HepG2 (cell line): ENCODE data around the gene AGO4. TPM values are rescaled to one million over a fixed set of nuclear protein-coding genes. Genes with fewer than 3 reads are reported as not detected.

Experiments
- ATAC-seq: fragments of 200-7000 bp; cut with Tn5 transposase; 3 replicates; pipeline ENCODE4 v1.9.1; 2020; ENCODE audit warnings: mild to moderate bottlenecking, moderate library complexity
- BruUV-seq: library from RNA; stranded (reverse); fragments of 400-500 nt; replicated peaks from 2 replicates; lab custom pipeline; 2021; lab: Mats Ljungman, UMichigan
- CTCF ChIA-PET: fragments of 300-600 bp; formaldehyde crosslinking; extraction: SDS; loops from one replicate; lab custom pipeline; 2021; ENCODE audit warnings: low total read pairs, inconsistent platforms, low intra/inter-chr PET ratio; lab: Yijun Ruan, JAX
- POLR2A ChIA-PET: fragments of 350-600 bp; sonication (Branson Sonifier 250); formaldehyde crosslinking; loops from one replicate; lab custom pipeline; 2020; ENCODE audit warnings: antibody characterized with exemption, inconsistent platforms; lab: Yijun Ruan, JAX
- DNase-seq: peaks from one replicate; pipeline ENCODE4 v3.0.0-alpha.2; 2015; ENCODE audit warnings: low spot score
- FAIRE-seq: peaks from 3 replicates; lab custom pipeline; 2011; peaks lifted over from hg19 to GRCh38; lab: Jason Lieb, UNC
- H2AFZ ChIP-seq: one replicate; pipeline ENCODE4 v1.6.1; 2011; ENCODE audit warnings: low read length, inconsistent platforms
- H3K27ac ChIP-seq: fragments of 300-600 bp; 3 replicates; pipeline ENCODE4 v1.8.0; 2011; ENCODE audit warnings: mixed run types, mild to moderate bottlenecking, mixed read lengths, low read length, inconsistent platforms; ENCODE audit not compliant: insufficient read depth; ENCODE audit errors: extremely low read length
- H3K27me3 ChIP-seq, 2 experiments: fragments of 200-600 bp in 1 of 2; 2 replicates in 1 of 2; 3 replicates in 1 of 2; pipeline versions ENCODE4 v1.6.0 to v1.8.0; 2011; ENCODE audit warnings: low read length in 2 of 2, mild to moderate bottlenecking in 2 of 2, moderate library complexity in 2 of 2, inconsistent platforms in 1 of 2; ENCODE audit not compliant: insufficient read depth in 2 of 2, control insufficient read depth in 1 of 2
- H3K36me3 ChIP-seq, 2 experiments: fragments of 200-600 bp in 1 of 2; replicated peaks in 1 of 2; 2 replicates in 1 of 2; 3 replicates in 1 of 2; pipeline versions ENCODE4 v1.5.1 to v1.8.0; 2011; ENCODE audit warnings: low read length in 2 of 2, inconsistent platforms in 1 of 2; ENCODE audit not compliant: insufficient read depth in 2 of 2, control insufficient read depth in 1 of 2
- H3K4me1 ChIP-seq: 2 replicates; pipeline ENCODE4 v1.5.1; 2012; ENCODE audit warnings: low read length, inconsistent platforms; ENCODE audit not compliant: insufficient read depth
- H3K4me2 ChIP-seq: 2 replicates; pipeline ENCODE4 v1.6.0; 2011; ENCODE audit warnings: low read depth, low read length, inconsistent platforms
- H3K4me3 ChIP-seq, 3 experiments: fragments of 200-600 bp in 1 of 3; sonication (generic), shearing (Covaris generic) in 1 of 3; replicated peaks in 1 of 3; 2 replicates each; pipeline ENCODE4 v1.5.1; 2011 to 2016; ENCODE audit warnings: low read length in 3 of 3, inconsistent platforms in 2 of 3, low read depth in 2 of 3, mild to moderate bottlenecking in 2 of 3, control low read depth in 1 of 3, mixed read lengths in 1 of 3; ENCODE audit not compliant: insufficient read depth in 1 of 3
- H3K79me2 ChIP-seq: one replicate; pipeline ENCODE4 v1.6.1; 2011; ENCODE audit warnings: low read length, inconsistent platforms; ENCODE audit not compliant: insufficient read depth
- H3K9ac ChIP-seq: 2 replicates; pipeline ENCODE4 v1.6.0; 2011; ENCODE audit warnings: mild to moderate bottlenecking, low read depth, low read length, inconsistent platforms; ENCODE audit not compliant: insufficient read depth
- H3K9me3 ChIP-seq: 2 replicates; pipeline ENCODE4 v1.5.1; 2012; ENCODE audit warnings: mild to moderate bottlenecking, low read length
- H4K20me1 ChIP-seq: 2 replicates; pipeline ENCODE4 v1.6.0; 2011; ENCODE audit warnings: inconsistent platforms, mild to moderate bottlenecking, low read length, moderate library complexity; ENCODE audit not compliant: insufficient read depth
- BHLHE40 ChIP-seq: IDR thresholded peaks from 2 replicates; pipeline ENCODE4 v1.6.1; 2011; ENCODE audit warnings: low read length, improper control_type of control experiment
- EP300 ChIP-seq, 3 experiments: sonication (generic) in 1 of 3; formaldehyde crosslinking in 1 of 3; IDR thresholded peaks; 2 replicates each; pipeline versions ENCODE4 v1.5.1 to v1.6.1; 2011 to 2020; ENCODE audit warnings: low read depth in 2 of 3, low read length in 2 of 3, borderline replicate concordance in 1 of 3, improper control_type of control experiment in 1 of 3, mild to moderate bottlenecking in 1 of 3, missing genetic modification reagents in 1 of 3, moderate library complexity in 1 of 3
- FOXP4 ChIP-seq: sonication (generic); formaldehyde crosslinking; IDR thresholded peaks from 2 replicates; pipeline ENCODE4 v1.4.0; 2020; ENCODE audit warnings: missing genetic modification reagents
- MED13 ChIP-seq: sonication (generic); formaldehyde crosslinking; IDR thresholded peaks from 2 replicates; pipeline ENCODE4 v1.5.0; 2020; ENCODE audit warnings: missing genetic modification reagents
- PRDM10 ChIP-seq: sonication (generic); formaldehyde crosslinking; IDR thresholded peaks from 2 replicates; pipeline ENCODE4 v1.4.0; 2020; ENCODE audit warnings: low read depth, missing genetic modification reagents
- RCOR2 ChIP-seq: IDR thresholded peaks from 2 replicates; pipeline ENCODE4 v1.6.1; 2016; ENCODE audit warnings: missing biosample characterization, missing genetic modification reagents
- RFXANK ChIP-seq: IDR thresholded peaks from 2 replicates; pipeline ENCODE4 v1.6.1; 2016
- SRF ChIP-seq: IDR thresholded peaks from 2 replicates; pipeline ENCODE4 v1.6.1; 2011; ENCODE audit warnings: mild to moderate bottlenecking, low read depth, low read length, moderate library complexity
- ZKSCAN1 ChIP-seq: fragments of 150-350 bp; IDR thresholded peaks from 2 replicates; pipeline ENCODE4 v1.6.1; 2014; ENCODE audit warnings: low read length
- ZNF570 ChIP-seq: sonication (generic); formaldehyde crosslinking; IDR thresholded peaks from 2 replicates; pipeline ENCODE4 v1.4.0; 2020; ENCODE audit warnings: mild to moderate bottlenecking, missing genetic modification reagents, borderline replicate concordance
- ZNF639 ChIP-seq: conservative IDR thresholded peaks from 2 replicates; pipeline ENCODE4 v1.6.1; 2018; ENCODE audit warnings: missing genetic modification reagents
- ZNF713 ChIP-seq: sonication (generic); formaldehyde crosslinking; IDR thresholded peaks from 2 replicates; pipeline ENCODE4 v1.4.0; 2020; ENCODE audit warnings: mild to moderate bottlenecking, missing genetic modification reagents
- ZNF776 ChIP-seq: sonication (generic); formaldehyde crosslinking; IDR thresholded peaks from 2 replicates; pipeline ENCODE4 v1.4.0; 2020; ENCODE audit warnings: mild to moderate bottlenecking, missing genetic modification reagents
- ZSCAN31 ChIP-seq: sonication (generic); formaldehyde crosslinking; IDR thresholded peaks from 2 replicates; pipeline ENCODE4 v1.5.0; 2020; ENCODE audit warnings: low read depth, mild to moderate bottlenecking, missing genetic modification reagents
- WGBS: methylation state at CpG from one replicate; pipeline ENCODE4 v1.1.6; 2017; ENCODE audit warnings: low lambda C conversion rate; 5-methylcytosine and 5-hydroxymethylcytosine counted together
- in situ Hi-C: cut with HindIII; loops from 2 replicates; pipeline ENCODE4 v1.10.0; 2017; ENCODE audit warnings: low pct_unique_long_range_greater_than_20kb; ENCODE audit not compliant: extremely low pct_ligation_motif_present
- intact Hi-C: fragments of 100-400 bp; cut with micrococcal nuclease; formaldehyde crosslinking; loops from one replicate; pipeline ENCODE4 v1.10.0; 2022; ENCODE audit not compliant: unreplicated experiment
- polyA plus RNA-seq, 8 experiments: library from polyadenylated mRNA; depleted of rRNA in 3 of 8; stranded (reverse) in 7 of 8; unstranded in 1 of 8; fragments of >200 nt; fragmentation: Illumina TruSeq in 4 of 8; extraction: Trizol in 4 of 8; gene quantifications; 2 replicates each; pipeline versions ENCODE4 v1.2.1 to v1.2.3, GENCODE V29; 2011 to 2016; ENCODE audit warnings: low read depth in 4 of 8, missing spikeins in 1 of 8, mixed read lengths in 1 of 8; ENCODE audit not compliant: insufficient read depth in 1 of 8
- total RNA-seq, 5 experiments: library from RNA; depleted of rRNA; stranded (reverse); fragments of >200 nt; fragmentation: Illumina TruSeq; extraction: Trizol; gene quantifications; 2 replicates each; pipeline ENCODE4 v1.2.3, GENCODE V29; 2016; ENCODE audit warnings: low read depth in 1 of 5
- TF ChIP-seq, protein P1 (sequence below): sonication (generic); formaldehyde crosslinking; IDR thresholded peaks from 2 replicates; pipeline ENCODE4 v1.5.1; 2020; ENCODE audit warnings: mild to moderate bottlenecking, moderate library complexity, missing genetic modification reagents

The AGO4 gene
- total and polyA plus RNA-seq, 2 of the 13 experiments (the other 11 are each of a cell fraction or from before 2014, with no cell fraction given) = 6.0 to 13.8 TPM

DNA sequence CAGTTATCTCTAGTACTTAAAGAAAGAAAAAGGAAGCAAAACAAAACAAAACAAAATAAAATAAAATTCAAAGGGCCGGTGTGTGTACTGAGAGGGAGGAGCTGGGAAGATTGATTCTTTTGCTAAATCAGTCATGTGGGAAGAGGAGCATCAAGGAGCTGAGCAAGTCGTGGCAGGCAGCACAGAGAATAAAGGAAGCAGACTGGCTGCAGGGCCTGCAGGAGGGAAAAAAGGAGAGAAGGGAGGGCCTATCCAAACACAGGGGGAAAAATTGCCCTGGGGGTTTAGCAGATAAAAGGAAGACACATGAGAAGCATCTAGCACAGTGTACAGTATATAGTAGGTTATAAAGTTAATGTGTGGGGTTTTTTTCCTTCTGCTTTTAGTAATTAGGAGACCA, 27.6 kb downstream of the AGO4 start:
- intact Hi-C loops = no loop called here
- H3K4me1 ChIP-seq = no peaks in the 10 kb centered on the region
- H3K27me3 ChIP-seq = no peaks in the 10 kb centered on the region
- H3K9me3 ChIP-seq = no peaks in the 10 kb centered on the region
- POLR2A ChIA-PET = no interaction called here
- CTCF ChIA-PET = no interaction called here
- no peak overlapping the region for H3K9ac ChIP-seq
- DNase-seq (no peak), ATAC-seq (no peak), FAIRE-seq (no peak)
- no peak overlapping the region for H3K4me2 ChIP-seq
- 86% methylated on average over 2 of the region's 2 CpGs for WGBS
- H3K4me3 ChIP-seq = no peak overlapping the region
- no peak overlapping the region for H3K27ac ChIP-seq
- H3K36me3 ChIP-seq = peaks cover 1 to 17% of the 10 kb centered on the region in 2 experiments
- in situ Hi-C loops = no loop called here
- H4K20me1 ChIP-seq = no peaks in the 10 kb centered on the region
- no TSS peak for BruUV-seq
- no peak overlapping the region for H2AFZ ChIP-seq
- no peaks in the 10 kb centered on the region for H3K79me2 ChIP-seq
- no peak for TF ChIP-seq BHLHE40
- no peak for TF ChIP-seq PRDM10 (CRISPR knock-in tag)
- no peak for TF ChIP-seq ZNF570 (CRISPR knock-in tag)
- TF ChIP-seq, protein P1, sequence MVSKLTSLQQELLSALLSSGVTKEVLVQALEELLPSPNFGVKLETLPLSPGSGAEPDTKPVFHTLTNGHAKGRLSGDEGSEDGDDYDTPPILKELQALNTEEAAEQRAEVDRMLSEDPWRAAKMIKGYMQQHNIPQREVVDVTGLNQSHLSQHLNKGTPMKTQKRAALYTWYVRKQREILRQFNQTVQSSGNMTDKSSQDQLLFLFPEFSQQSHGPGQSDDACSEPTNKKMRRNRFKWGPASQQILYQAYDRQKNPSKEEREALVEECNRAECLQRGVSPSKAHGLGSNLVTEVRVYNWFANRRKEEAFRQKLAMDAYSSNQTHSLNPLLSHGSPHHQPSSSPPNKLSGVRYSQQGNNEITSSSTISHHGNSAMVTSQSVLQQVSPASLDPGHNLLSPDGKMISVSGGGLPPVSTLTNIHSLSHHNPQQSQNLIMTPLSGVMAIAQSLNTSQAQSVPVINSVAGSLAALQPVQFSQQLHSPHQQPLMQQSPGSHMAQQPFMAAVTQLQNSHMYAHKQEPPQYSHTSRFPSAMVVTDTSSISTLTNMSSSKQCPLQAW = no peak
- no peak for TF ChIP-seq ZNF776 (CRISPR knock-in tag)
- TF ChIP-seq ZKSCAN1 = no peak
- no peak for TF ChIP-seq ZNF713
- no peak for TF ChIP-seq ZNF639 (CRISPR knock-in tag)
- TF ChIP-seq ZSCAN31 (CRISPR knock-in tag) = no peak
- no peak for TF ChIP-seq RCOR2 (CRISPR knock-in tag)
- no peak for TF ChIP-seq FOXP4
- no peak for TF ChIP-seq MED13 (CRISPR knock-in tag)
- no peak for TF ChIP-seq RFXANK (CRISPR knock-in tag)
- no peak for TF ChIP-seq EP300 (IDR thresholded peaks at IDR 0.05; ENCODE audit: low read depth in 2 of 2, low read length in 2 of 2)
- no peak for TF ChIP-seq EP300 (CRISPR knock-in tag; IDR thresholded peaks at IDR 0.05; ENCODE audit: borderline replicate concordance)
- TF ChIP-seq SRF = no peak
